HG03097 (cell line): ENCODE data around the gene ARHGAP15.
A peak's percentile ranks its signal among the peaks of the same experiment; 100 is the strongest.

Experiments
- ATAC-seq: cut with Tn5 transposase; IDR thresholded peaks from one replicate; pipeline ENCODE4 v1.9.1; 2021; ENCODE audit not compliant: unreplicated experiment, low FRiP score

ARHGAP15 gene

DNA sequence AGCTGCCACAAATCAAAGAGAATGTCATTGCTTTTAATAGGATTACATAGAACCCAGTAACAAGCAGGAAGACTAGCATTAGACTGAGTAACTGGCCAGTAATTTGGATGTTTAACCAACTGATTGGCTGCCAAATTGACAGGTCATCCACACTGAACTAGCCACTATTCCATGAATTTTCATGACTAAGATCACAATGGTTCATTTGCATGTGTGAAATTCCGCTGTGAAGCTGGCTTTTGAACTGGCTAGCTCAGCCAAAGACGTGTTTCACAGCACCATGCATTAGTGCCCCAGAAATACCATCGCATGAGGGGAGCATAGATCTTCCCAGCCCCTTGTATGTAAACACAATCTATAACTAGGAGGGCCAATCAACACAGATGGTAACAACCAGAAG, 649.8 kb downstream of the ARHGAP15 start:
- ATAC-seq, result no peak

DNA sequence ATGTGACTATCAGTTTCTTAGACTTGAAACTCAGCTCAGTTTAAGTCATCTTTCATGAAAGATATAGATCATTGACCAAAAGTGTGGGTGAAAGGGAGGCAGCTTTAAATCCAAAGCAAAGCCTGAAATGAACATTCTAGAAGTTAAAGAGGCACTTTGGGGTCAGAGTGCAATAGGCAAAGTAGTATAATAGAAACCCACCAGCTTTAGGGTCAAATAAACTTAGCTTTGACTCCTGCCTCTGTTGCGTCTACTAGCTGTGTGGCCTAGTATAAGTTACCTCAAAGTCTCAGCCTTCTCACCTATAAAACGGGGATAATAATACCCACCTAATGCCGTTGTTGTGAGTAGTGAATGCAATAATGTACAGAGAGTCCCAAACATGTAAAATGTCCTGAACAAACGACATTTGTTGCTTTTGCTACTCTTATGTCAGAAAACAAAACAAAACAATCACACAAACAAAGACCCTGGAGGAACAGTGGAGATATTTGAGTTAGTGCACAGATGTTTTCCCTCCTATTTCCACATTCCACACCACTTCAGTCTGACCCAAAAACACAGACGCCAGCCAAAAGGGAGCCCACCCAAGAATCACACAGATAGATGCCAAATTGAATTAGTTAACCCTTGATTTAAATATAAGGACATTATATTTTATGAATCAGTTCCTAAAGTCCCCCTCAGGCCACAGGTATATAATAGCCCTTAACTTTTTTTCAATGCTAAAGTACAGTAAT, 657.0 kb downstream of the ARHGAP15 start:
- no peak for ATAC-seq

DNA sequence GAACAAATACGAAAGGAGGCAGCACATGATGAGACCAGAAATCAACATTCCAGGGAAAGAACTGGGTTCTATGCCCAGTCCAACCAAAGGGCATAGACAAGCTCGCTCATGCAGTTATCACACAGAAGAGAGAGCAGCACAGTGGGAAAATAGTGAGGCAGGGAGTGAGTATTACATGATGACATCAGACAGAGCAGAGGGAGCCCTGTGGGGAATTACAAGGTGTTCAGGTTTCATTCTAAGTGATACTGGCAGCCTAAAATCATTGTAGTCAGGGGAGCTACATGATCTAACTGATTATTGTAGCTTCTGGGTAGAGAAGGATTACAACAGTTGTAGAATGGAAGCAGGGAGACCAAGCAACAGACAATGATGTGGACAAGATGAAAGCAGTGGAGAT, 658.5 kb downstream of the ARHGAP15 start:
- ATAC-seq, result no peak

DNA sequence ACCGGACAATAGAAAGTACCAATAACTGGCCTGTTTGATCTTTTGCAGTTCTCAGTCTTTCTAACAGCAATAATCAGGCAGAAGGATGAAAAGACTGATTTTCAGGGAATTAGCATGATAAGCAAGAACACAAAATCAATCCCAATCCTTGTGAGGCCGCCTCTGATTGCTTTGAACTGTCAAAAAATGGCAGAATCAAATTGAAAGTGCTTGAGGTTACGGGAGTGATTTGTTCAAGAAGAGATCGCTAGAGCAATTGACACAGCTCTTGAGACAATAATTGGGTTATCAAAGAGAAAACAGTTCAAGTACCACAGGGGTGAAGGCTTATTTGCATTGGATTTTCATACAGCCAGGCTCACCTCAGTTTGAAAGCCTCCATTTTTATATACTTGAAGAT, 663.4 kb downstream of the ARHGAP15 start:
- ATAC-seq, result no peak

DNA sequence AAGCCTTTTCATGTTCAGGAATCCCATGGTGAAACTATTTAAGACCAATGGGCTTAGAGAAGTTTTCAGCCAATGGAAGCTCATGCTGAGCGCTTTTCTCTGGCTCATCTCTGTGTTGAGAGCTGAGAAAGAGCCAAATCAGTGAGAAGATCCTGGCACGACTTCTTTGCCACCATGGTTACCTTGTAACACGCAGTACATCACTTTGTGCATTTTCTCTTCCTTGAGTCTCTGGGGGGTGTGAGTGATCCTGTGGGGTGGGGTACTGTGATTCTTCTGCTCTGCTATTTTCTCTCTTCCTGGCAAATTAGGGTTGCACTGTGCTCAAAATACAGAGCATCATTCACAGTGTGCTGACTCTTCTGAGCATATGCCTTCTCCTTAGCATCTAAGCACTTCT, 664.2 kb downstream of the ARHGAP15 start:
- no peak for ATAC-seq

DNA sequence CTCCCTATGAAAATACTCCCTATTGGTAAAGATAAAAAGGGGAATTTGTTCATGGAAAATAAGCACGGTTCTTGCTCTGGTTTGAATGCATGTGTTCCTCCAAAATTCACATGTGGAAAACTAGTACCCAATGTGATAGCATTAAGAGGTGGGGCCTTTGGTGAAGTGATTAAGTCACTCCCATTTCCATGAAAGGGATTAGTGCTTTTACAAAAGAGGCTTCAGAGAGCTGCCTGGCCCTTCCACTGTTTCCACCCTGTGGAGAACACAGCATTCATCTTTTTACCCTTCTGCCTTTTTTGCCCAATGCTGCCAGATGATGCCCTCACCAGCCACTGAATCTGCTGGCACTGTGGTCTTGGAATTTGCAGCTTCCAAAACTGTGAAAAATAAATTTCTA, 666.8 kb downstream of the ARHGAP15 start:
- ATAC-seq, result no peak

DNA sequence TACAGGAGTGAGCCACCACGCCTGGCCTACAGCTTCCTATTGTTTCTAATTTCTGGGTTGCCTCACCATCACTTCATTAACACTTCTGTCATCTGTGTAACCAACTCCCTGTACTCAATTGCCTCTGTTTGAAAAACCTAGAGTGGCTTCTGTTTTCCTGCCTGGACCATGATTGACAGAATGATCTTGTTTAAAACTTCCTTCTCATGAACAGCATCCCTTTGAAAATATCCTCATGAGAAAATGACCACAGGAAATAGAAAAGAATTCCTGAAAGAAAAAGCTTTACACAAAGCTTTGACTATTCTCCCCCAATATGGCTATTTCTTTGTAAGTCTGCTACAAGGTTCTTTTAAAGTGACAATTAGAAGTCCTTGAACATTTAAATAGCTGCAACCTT, 672.3 kb downstream of the ARHGAP15 start:
- ATAC-seq, result no peak

DNA sequence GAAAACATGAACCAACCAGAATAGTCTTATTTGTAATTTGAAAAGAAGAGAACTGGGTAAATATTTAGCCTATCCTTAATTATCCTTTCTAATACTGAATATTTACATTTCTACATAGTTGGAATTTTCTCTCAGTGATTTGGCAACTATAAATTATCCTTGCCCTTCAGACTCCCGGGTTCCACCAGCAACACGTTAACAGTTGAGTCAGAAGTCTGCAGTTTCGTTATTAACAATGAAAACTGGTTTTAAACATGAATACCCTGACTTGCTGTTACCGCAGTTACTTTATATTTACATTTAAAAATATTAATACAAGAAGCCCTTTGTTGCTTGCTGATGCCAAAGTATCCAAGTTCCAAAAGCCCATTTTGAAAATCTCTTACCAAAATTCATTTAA, 673.0 kb downstream of the ARHGAP15 start:
- ATAC-seq, result no peak

DNA sequence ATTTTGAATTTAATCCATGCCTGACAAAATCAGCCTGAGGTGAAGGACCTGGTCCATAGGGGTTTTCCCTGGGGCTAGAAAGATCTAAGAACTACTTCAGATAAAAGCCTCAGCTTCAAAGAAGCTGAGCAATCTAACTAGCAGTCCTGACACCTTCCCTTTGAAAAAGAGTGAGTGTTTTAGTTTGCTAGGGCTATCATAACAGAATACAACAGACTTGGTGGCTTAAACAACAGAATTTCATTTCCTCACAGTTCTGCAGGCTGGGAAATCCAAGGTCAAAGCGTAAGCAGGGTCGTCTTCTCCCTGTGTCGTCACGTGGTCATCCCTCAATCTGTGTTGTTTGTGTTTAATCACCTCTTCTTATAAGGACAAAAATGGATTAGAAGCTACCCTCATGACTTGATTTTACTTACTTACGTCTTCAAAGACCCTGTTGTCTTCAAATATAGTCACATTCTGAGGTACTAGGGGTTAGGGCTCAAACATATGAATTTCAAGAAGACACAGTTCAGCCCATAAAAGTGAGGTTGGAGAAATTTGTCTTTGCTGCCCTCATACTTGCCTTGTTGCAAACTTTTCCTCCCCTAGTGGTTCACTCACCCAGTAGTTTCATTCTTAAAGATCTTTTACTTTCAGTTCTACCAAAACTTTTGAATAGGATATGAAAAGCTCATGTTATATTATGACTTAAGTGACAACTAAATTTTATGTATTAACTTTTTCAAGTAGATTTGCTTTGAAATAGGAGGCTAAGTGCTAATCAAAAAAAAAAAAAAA, 673.8 kb downstream of the ARHGAP15 start:
- peak; percentile 78 for ATAC-seq

DNA sequence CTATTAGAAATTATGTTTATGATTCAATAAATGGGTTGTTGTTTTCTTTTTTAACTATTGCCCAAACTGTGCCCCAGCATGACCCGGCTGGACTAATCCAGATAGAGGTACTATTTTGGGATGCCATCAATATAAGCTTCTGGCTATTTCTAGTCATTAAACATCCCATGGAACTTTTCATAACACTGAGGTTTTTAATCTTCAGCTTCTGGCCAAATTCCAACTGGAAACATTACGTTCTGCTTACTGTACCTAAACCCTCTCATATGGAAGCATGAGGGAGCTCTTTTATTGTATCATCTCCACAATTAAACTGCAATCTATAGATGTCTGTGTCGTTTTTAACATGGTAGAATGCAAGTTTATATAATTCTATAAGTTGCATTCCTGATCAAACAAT, 674.7 kb downstream of the ARHGAP15 start:
- no peak for ATAC-seq

DNA sequence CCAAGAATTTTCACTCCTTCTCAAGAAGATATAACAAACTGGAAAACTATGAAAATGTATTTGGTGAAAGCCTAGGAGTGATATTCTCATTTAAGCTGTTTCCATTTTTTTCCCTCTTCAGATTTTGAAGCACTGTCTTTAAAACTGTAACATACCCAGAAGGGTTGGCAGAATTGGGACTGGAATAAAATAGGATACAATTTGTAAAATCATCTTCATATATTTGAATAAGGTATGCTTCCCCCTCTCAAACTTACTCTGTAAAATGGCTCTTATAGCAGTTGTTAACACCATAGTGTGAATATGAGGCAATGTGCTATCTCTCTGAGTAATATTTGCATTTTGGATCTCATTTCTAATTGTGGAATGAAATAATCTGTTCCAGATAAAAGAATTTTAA, 676.4 kb downstream of the ARHGAP15 start:
- no peak for ATAC-seq

DNA sequence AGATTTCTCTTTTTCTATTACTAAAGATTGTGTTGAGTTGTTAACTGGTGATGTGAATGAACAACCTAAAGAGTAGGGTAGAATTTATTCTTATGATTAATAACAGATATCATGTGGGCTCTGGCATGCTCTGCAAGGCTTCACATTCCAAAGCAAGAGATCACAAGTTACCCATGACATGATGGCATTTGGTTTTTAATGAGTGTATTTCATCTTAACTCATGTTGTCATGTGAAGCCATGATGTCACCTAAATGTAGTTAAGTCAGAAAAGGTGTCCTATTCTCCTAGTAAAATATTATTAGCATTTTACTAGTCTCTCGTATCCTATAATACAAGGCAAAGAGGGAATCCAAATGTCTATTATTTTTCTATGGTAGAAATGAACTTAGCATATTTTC, 678.0 kb downstream of the ARHGAP15 start:
- ATAC-seq, result no peak

DNA sequence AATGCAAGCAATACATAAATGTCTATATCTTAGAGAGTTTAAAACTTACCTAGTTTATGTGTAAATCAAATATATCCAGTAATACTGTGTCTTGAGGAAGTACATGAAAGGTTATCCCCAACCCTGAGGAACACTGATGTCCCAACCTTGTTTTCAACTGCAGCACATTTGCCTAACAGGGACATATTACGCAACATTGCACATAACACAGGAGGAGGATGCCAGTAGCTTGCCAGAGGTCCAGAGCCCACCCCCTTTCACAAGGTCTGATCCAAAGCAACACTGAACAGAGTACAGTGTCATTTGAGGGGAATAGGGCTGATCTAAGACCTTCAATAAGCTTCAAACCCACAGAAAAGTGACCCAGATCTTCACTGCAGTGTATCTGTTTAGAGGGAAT, 678.5 kb downstream of the ARHGAP15 start:
- no peak for ATAC-seq

DNA sequence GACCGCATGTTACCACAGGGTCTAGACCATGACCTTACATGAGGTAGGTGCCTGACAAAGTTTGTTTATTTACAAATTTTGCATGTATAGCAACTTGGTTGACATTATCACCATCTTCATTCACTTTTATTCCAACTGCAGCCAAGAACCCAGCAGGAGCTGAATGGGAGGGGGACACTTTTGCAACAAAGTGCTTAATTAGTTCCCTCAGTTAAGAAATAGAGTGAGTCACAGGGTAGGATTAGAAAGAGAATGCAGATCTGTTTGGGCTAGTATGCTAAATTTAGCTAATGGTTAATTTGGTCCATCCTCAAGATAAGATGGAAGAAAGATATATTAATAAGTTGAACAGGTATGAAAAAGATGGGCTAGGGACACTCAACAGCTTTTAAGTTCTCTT, 678.9 kb downstream of the ARHGAP15 start:
- no peak for ATAC-seq

DNA sequence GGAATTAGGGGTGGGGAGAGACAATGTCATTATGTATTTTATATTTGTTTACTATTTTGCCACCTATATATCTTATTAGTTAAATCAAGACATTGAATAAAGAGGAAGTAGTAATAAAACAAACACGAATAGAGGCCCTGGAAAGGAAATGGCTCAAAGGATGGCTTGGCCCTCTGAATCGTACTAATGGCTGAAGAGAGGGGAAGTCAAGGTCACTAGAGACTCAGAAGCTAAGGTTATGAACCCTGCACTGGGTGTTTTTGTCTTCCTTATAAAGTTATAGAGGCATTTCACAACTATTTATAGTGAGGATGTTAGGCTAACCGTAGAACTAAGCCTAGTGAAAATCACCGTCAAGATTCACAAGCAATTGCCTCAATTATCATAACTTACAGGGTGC, 685.9 kb downstream of the ARHGAP15 start:
- ATAC-seq, result no peak

DNA sequence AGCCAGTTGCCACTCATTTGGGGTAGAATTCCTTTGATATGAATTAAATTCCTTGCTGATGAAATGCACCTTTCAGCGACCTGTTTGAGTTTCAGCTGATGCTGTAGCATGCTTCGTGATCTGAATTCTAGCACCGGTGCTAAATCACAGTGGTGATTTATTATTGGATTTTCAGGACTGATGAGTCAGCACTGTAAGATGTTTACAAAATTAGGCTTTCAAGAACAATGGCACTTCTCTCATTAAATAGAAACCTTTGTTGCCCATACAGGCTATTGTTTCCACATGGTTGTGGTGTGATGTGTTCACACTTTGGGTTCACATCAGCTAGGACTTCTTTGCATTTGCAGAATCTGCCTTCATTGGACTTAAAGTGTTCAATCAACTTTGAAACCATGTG, 687.7 kb downstream of the ARHGAP15 start:
- ATAC-seq, result no peak
